Lower leg skin (tissue), 4 donors: ENCODE measurements around the gene IRAK3. TPM values are rescaled to one million over a fixed set of nuclear protein-coding genes. Genes with fewer than 3 reads are reported as not detected.

Experiments used
- DNase-seq, 2 donors: peaks; one replicate each; pipeline ENCODE4 v3.0.0-alpha.2; 2019; ENCODE audit warnings: low spot score in 2 of 2
- H3K4me3 ChIP-seq: fragments of 200-600 bp; sonication (generic); 2 replicates; pipeline ENCODE4 v1.5.1; 2017; ENCODE audit warnings: mild to moderate bottlenecking, low read depth; ENCODE audit not compliant: poor library complexity, severe bottlenecking
- CTCF ChIP-seq, 3 donors: fragments of 450-650 bp; IDR thresholded peaks; one replicate each; pipeline ENCODE4 v1.5.1; 2016; ENCODE audit warnings: antibody characterized with exemption in 3 of 3, mild to moderate bottlenecking in 3 of 3, moderate library complexity in 2 of 3
- POLR2A ChIP-seq, 2 donors: fragments of 450-650 bp; IDR thresholded peaks; one replicate each; pipeline ENCODE4 v1.6.1; 2016 to 2017; ENCODE audit warnings: antibody characterized with exemption in 2 of 2, mild to moderate bottlenecking in 1 of 2, moderate library complexity in 1 of 2
- WGBS, 2 donors: methylation state at CpG; one replicate each; pipeline ENCODE4 v1.1.5; 2018; 5-methylcytosine and 5-hydroxymethylcytosine counted together
- intact Hi-C: fragments of 100-400 bp; cut with DNase I; formaldehyde crosslinking; loops from one replicate; pipeline ENCODE4 v1.15.0; 2023; ENCODE audit warnings: low total_unique reads
- total RNA-seq, 4 donors: library from RNA; depleted of rRNA; stranded (reverse); fragments of >200 nt; gene quantifications; one replicate each; pipeline ENCODE4 v1.1.0, GENCODE V29; 2016

The IRAK3 gene
- total RNA-seq, 4 donors from 2014 or later, result 2.3 to 9.4 (median 5.5) TPM

- TF ChIP-seq POLR2A (IDR thresholded peaks at IDR 0.05) (no peak), CTCF (IDR thresholded peaks at IDR 0.05) (no peak)
- intact Hi-C loops, result no loop called here
- no peak for DNase-seq
- WGBS, 2 donors, result 49 to 63% methylated on average over 3 of the region's 3 CpGs
- H3K4me3 ChIP-seq, result no peak overlapping the region
Observed at GRCh38 chr12:66279123-66279712, 90.2 kb downstream of the IRAK3 start.

- no peak overlapping the region for H3K4me3 ChIP-seq
- intact Hi-C loops, result no loop called here
- TF ChIP-seq POLR2A (IDR thresholded peaks at IDR 0.05), result no peak
- TF ChIP-seq CTCF (IDR thresholded peaks at IDR 0.05), result no peak
- no peak for DNase-seq
- WGBS, 2 donors, result 75 to 85% methylated on average over 1 of the region's 1 CpG
Observed at GRCh38 chr12:66280561-66280960, 91.5 kb downstream of the IRAK3 start.

- intact Hi-C loops, result no loop called here
- H3K4me3 ChIP-seq, result no peak overlapping the region
- DNase-seq, result no peak
- no peak for TF ChIP-seq POLR2A (IDR thresholded peaks at IDR 0.05)
- no peak for TF ChIP-seq CTCF (IDR thresholded peaks at IDR 0.05)
- 86 to 90% methylated on average over 3 of the region's 3 CpGs for WGBS, 2 donors
Observed at GRCh38 chr12:66282244-66282643, 93.2 kb downstream of the IRAK3 start.

- intact Hi-C loops, result loop anchor here (5.0 kb wide), 1 partner anchor 905 kb away; no protein-coding TSS in a partner anchor
- no peak for DNase-seq
- TF ChIP-seq POLR2A (IDR thresholded peaks at IDR 0.05) (no peak), CTCF (IDR thresholded peaks at IDR 0.05) (no peak)
- 93 to 100% methylated on average over 3 of the region's 3 CpGs for WGBS, 2 donors
- H3K4me3 ChIP-seq, result no peak overlapping the region
Observed at GRCh38 chr12:66287275-66287674, 98.3 kb downstream of the IRAK3 start.

- TF ChIP-seq POLR2A (IDR thresholded peaks at IDR 0.05), result no peak
Observed at GRCh38 chr12:66288121-66288520, 99.1 kb downstream of the IRAK3 start.

GRCh38 chr12:66289485-66289884 is 100.5 kb downstream of the IRAK3 start:
- intact Hi-C loops, result loop anchor here (5.0 kb wide), 1 partner anchor 907 kb away; no protein-coding TSS in a partner anchor
- no peak overlapping the region for H3K4me3 ChIP-seq
- WGBS, 2 donors, result 91 to 96% methylated on average over 2 of the region's 2 CpGs
- TF ChIP-seq POLR2A (IDR thresholded peaks at IDR 0.05) (no peak), CTCF (IDR thresholded peaks at IDR 0.05) (no peak)
- DNase-seq, result no peak

More at GRCh38 chr12:66288121-66288520, 99.1 kb downstream of the IRAK3 start:
- no peak overlapping the region for H3K4me3 ChIP-seq
- intact Hi-C loops, result loop anchor here (5.0 kb wide), 1 partner anchor 906 kb away; no protein-coding TSS in a partner anchor
- no peak for DNase-seq
- WGBS, 2 donors, result 83 to 89% methylated on average over 5 of the region's 5 CpGs
